WTC11 (cell line): Measurements from ENCODE around the gene CRACDL. TPM values are rescaled to one million over a fixed set of nuclear protein-coding genes. Genes with fewer than 3 reads are reported as not detected.

Source experiments
- ATAC-seq: fragments of 200-7000 bp; cut with Tn5 transposase; 2 replicates; pipeline ENCODE4 v1.10.0; 2021; ENCODE audit warnings: mild to moderate bottlenecking, moderate library complexity
- CTCF ChIA-PET: fragments of 300-600 bp; sonication (Branson Sonifier 250); formaldehyde crosslinking; loops from one replicate; lab custom pipeline; 2021; ENCODE audit warnings: antibody characterized with exemption; lab: Charles Lee
- POLR2A ChIA-PET: fragments of 350-600 bp; sonication (Branson Sonifier 250); formaldehyde crosslinking; loops from one replicate; lab custom pipeline; 2021; ENCODE audit warnings: antibody characterized with exemption; lab: Charles Lee
- DNase-seq: peaks from one replicate; pipeline ENCODE4 v3.0.0; 2021; ENCODE audit warnings: low spot score
- H3K27ac Mint-ChIP-seq: 2 replicates; pipeline ENCODE4 v1.8.0; 2021; ENCODE audit warnings: mixed read lengths
- H3K27me3 Mint-ChIP-seq: 2 replicates; pipeline ENCODE4 v1.8.0; 2021; ENCODE audit warnings: low read depth, mild to moderate bottlenecking, moderate library complexity, mixed read lengths
- H3K36me3 Mint-ChIP-seq: 2 replicates; pipeline ENCODE4 v1.8.0; 2021; ENCODE audit warnings: mixed read lengths
- H3K4me1 Mint-ChIP-seq: 2 replicates; pipeline ENCODE4 v1.8.0; 2022; ENCODE audit warnings: mixed read lengths
- H3K4me3 Mint-ChIP-seq: 2 replicates; pipeline ENCODE4 v1.8.0; 2021; ENCODE audit warnings: mild to moderate bottlenecking, moderate library complexity, mixed read lengths
- H3K9me3 Mint-ChIP-seq: 2 replicates; pipeline ENCODE4 v1.8.0; 2021; ENCODE audit warnings: mixed read lengths
- E2F4 ChIP-seq: sonication (generic); formaldehyde crosslinking; IDR thresholded peaks from 2 replicates; pipeline ENCODE4 v1.8.1; 2022; ENCODE audit warnings: low read depth, mild to moderate bottlenecking, moderate library complexity, missing genetic modification reagents, borderline replicate concordance
- ETV6 ChIP-seq: sonication (generic); formaldehyde crosslinking; IDR thresholded peaks from 2 replicates; pipeline ENCODE4 v1.8.1; 2022; ENCODE audit warnings: mild to moderate bottlenecking, missing genetic modification reagents
- FOXK1 ChIP-seq: sonication (generic); formaldehyde crosslinking; IDR thresholded peaks from 2 replicates; pipeline ENCODE4 v1.8.0; 2022; ENCODE audit warnings: mild to moderate bottlenecking, moderate library complexity, missing genetic modification reagents
- GRHL2 ChIP-seq: fragments of 250-450 bp; sonication (Bioruptor Pico); IDR thresholded peaks from 2 replicates; pipeline ENCODE4 v1.8.0; 2022; ENCODE audit warnings: mild to moderate bottlenecking, moderate library complexity; ENCODE audit not compliant: insufficient replicate concordance, severe bottlenecking
- HMGA2 ChIP-seq: fragments of 250-450 bp; sonication (Bioruptor Pico); IDR thresholded peaks from 2 replicates; pipeline ENCODE4 v1.4.0; 2021; ENCODE audit warnings: mild to moderate bottlenecking, moderate library complexity
- JUN ChIP-seq: sonication (generic); formaldehyde crosslinking; IDR thresholded peaks from 2 replicates; pipeline ENCODE4 v1.8.0; 2023; ENCODE audit warnings: mild to moderate bottlenecking, missing genetic modification reagents
- NR3C1 ChIP-seq: sonication (generic); formaldehyde crosslinking; conservative IDR thresholded peaks from 2 replicates; pipeline ENCODE4 v1.8.1; 2023; ENCODE audit warnings: low read depth, mild to moderate bottlenecking, missing genetic modification reagents
- PRRX2 ChIP-seq: fragments of 250-450 bp; sonication (Bioruptor Pico); IDR thresholded peaks from 2 replicates; pipeline ENCODE4 v1.8.0; 2021; ENCODE audit warnings: mild to moderate bottlenecking
- TCF7 ChIP-seq: sonication (generic); formaldehyde crosslinking; IDR thresholded peaks from 2 replicates; pipeline ENCODE4 v1.8.0; 2022; ENCODE audit warnings: mild to moderate bottlenecking, low read depth, missing genetic modification reagents, moderate library complexity
- TEAD1 ChIP-seq: sonication (generic); formaldehyde crosslinking; IDR thresholded peaks from 2 replicates; pipeline ENCODE4 v1.8.0; 2022; ENCODE audit warnings: mild to moderate bottlenecking, missing genetic modification reagents
- ZNF232 ChIP-seq: sonication (generic); formaldehyde crosslinking; IDR thresholded peaks from 2 replicates; pipeline ENCODE4 v1.8.0; 2022; ENCODE audit warnings: mild to moderate bottlenecking, missing genetic modification reagents
- ZNF396 ChIP-seq: fragments of 250-450 bp; sonication (Bioruptor Pico); IDR thresholded peaks from 2 replicates; pipeline ENCODE4 v1.8.0; 2021; ENCODE audit warnings: mild to moderate bottlenecking, moderate library complexity, borderline replicate concordance
- ZSCAN18 ChIP-seq: fragments of 250-450 bp; sonication (Bioruptor Pico); IDR thresholded peaks from 2 replicates; pipeline ENCODE4 v2.1.2; 2022; ENCODE audit warnings: mild to moderate bottlenecking, moderate library complexity
- total RNA-seq: library from RNA; stranded (reverse); gene quantifications from 3 replicates; pipeline ENCODE4 v1.2.3, GENCODE V29; 2021
- TF ChIP-seq, protein P1 (sequence below): fragments of 250-450 bp; sonication (Bioruptor Pico); IDR thresholded peaks from 2 replicates; pipeline ENCODE4 v1.9.0; 2021; ENCODE audit warnings: mild to moderate bottlenecking, borderline replicate concordance
- TF ChIP-seq, protein P2 (sequence below): sonication (generic); formaldehyde crosslinking; conservative IDR thresholded peaks from 2 replicates; pipeline ENCODE4 v1.8.1; 2022; ENCODE audit warnings: mild to moderate bottlenecking, missing genetic modification reagents
- TF ChIP-seq, protein P3 (sequence below): sonication (generic); formaldehyde crosslinking; IDR thresholded peaks from 2 replicates; pipeline ENCODE4 v1.8.1; 2022; ENCODE audit warnings: mild to moderate bottlenecking, missing genetic modification reagents, moderate library complexity, borderline replicate concordance

CRACDL gene
- total RNA-seq, 1 experiment from 2014 or later, result 0.72 TPM

GRCh38 chr2:98846041-98846440 is 90.0 kb downstream of the CRACDL start:
- ATAC-seq (no peak), DNase-seq (no peak)
- Mint-ChIP-seq H3K27ac (no peak overlapping the region), H3K4me3 (no peak overlapping the region), H3K9me3 (no peaks in the 10 kb centered on the region), H3K4me1 (no peaks in the 10 kb centered on the region), H3K36me3 (no peaks in the 10 kb centered on the region), H3K27me3 (no peaks in the 10 kb centered on the region)
- POLR2A ChIA-PET, result no interaction called here
- no peak for TF ChIP-seq ZSCAN18 (CRISPR knock-in tag)
- TF ChIP-seq FOXK1 (CRISPR knock-in tag), result no peak
- TF ChIP-seq, protein P1, sequence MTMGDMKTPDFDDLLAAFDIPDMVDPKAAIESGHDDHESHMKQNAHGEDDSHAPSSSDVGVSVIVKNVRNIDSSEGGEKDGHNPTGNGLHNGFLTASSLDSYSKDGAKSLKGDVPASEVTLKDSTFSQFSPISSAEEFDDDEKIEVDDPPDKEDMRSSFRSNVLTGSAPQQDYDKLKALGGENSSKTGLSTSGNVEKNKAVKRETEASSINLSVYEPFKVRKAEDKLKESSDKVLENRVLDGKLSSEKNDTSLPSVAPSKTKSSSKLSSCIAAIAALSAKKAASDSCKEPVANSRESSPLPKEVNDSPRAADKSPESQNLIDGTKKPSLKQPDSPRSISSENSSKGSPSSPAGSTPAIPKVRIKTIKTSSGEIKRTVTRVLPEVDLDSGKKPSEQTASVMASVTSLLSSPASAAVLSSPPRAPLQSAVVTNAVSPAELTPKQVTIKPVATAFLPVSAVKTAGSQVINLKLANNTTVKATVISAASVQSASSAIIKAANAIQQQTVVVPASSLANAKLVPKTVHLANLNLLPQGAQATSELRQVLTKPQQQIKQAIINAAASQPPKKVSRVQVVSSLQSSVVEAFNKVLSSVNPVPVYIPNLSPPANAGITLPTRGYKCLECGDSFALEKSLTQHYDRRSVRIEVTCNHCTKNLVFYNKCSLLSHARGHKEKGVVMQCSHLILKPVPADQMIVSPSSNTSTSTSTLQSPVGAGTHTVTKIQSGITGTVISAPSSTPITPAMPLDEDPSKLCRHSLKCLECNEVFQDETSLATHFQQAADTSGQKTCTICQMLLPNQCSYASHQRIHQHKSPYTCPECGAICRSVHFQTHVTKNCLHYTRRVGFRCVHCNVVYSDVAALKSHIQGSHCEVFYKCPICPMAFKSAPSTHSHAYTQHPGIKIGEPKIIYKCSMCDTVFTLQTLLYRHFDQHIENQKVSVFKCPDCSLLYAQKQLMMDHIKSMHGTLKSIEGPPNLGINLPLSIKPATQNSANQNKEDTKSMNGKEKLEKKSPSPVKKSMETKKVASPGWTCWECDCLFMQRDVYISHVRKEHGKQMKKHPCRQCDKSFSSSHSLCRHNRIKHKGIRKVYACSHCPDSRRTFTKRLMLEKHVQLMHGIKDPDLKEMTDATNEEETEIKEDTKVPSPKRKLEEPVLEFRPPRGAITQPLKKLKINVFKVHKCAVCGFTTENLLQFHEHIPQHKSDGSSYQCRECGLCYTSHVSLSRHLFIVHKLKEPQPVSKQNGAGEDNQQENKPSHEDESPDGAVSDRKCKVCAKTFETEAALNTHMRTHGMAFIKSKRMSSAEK (CRISPR knock-in tag), result no peak
- no peak for TF ChIP-seq E2F4 (CRISPR knock-in tag)
- no peak for TF ChIP-seq GRHL2 (CRISPR knock-in tag)
- no peak for TF ChIP-seq NR3C1
- no peak for TF ChIP-seq PRRX2 (CRISPR knock-in tag)
- CTCF ChIA-PET, result interaction anchor here (1.0 to 2.2 kb wide), 2 partner anchors 197 to 212 kb away, joined by 3 to 9 read pairs; no protein-coding TSS in a partner anchor

GRCh38 chr2:98842136-98842535 is 93.9 kb downstream of the CRACDL start:
- no peaks in the 10 kb centered on the region for H3K9me3 Mint-ChIP-seq
- H3K4me3 Mint-ChIP-seq, result no peak overlapping the region
- TF ChIP-seq ETV6 (CRISPR knock-in tag), result no peak
- TF ChIP-seq ZNF232 (CRISPR knock-in tag), result no peak
- no peak for TF ChIP-seq ZNF396
- TF ChIP-seq, protein P2, sequence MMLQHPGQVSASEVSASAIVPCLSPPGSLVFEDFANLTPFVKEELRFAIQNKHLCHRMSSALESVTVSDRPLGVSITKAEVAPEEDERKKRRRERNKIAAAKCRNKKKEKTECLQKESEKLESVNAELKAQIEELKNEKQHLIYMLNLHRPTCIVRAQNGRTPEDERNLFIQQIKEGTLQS (CRISPR knock-in tag), result no peak
- no peak for TF ChIP-seq TCF7
- peak; percentile 93 for TF ChIP-seq HMGA2 (CRISPR knock-in tag)
- TF ChIP-seq, protein P3, sequence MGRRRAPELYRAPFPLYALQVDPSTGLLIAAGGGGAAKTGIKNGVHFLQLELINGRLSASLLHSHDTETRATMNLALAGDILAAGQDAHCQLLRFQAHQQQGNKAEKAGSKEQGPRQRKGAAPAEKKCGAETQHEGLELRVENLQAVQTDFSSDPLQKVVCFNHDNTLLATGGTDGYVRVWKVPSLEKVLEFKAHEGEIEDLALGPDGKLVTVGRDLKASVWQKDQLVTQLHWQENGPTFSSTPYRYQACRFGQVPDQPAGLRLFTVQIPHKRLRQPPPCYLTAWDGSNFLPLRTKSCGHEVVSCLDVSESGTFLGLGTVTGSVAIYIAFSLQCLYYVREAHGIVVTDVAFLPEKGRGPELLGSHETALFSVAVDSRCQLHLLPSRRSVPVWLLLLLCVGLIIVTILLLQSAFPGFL (CRISPR knock-in tag), result no peak
- no peak for TF ChIP-seq JUN
- TF ChIP-seq TEAD1 (CRISPR knock-in tag), result no peak
- DNase-seq (no peak), ATAC-seq (no peak)
- ChIA-PET POLR2A (no interaction called here), CTCF (interaction anchor here (1.0 kb wide), 1 partner anchor 193 kb away, joined by 4 read pairs; no protein-coding TSS in a partner anchor)
- H3K36me3 Mint-ChIP-seq, result no peaks in the 10 kb centered on the region
- H3K27ac Mint-ChIP-seq, result no peak overlapping the region
- H3K4me1 Mint-ChIP-seq, result no peaks in the 10 kb centered on the region
- H3K27me3 Mint-ChIP-seq, result no peaks in the 10 kb centered on the region
